ENCODE data around the gene TNNT1.

Gene TNNT1

GRCh38 chr19:55174425-55175116, 25.6 kb upstream of the TNNT1 start:
- TF ChIP-seq ZC3H10 (CRISPR knock-in tag; IDR thresholded peaks at IDR 0.05) (no peak), CREB5 (CRISPR knock-in tag; IDR thresholded peaks at IDR 0.05; ENCODE audit: low read depth) (no peak), SNAI2 (CRISPR knock-in tag; IDR thresholded peaks at IDR 0.05) (no peak), BACH2 (CRISPR knock-in tag; IDR thresholded peaks at IDR 0.05; ENCODE audit: borderline replicate concordance) (no peak), ZNF70 (CRISPR knock-in tag; IDR thresholded peaks at IDR 0.05) (no peak), ESRRG (CRISPR knock-in tag; IDR thresholded peaks at IDR 0.05) (no peak), ZNF565 (CRISPR knock-in tag; conservative IDR thresholded peaks at IDR 0.05; ENCODE audit: low read depth) (no peak), GLIS3 (CRISPR knock-in tag; IDR thresholded peaks at IDR 0.05) (no peak), ZNF8 (CRISPR knock-in tag; IDR thresholded peaks at IDR 0.05) (no peak), TOX (CRISPR knock-in tag; IDR thresholded peaks at IDR 0.05; ENCODE audit: borderline replicate concordance) (no peak), ISL1 (CRISPR knock-in tag; IDR thresholded peaks at IDR 0.05) (no peak), CSDC2 (CRISPR knock-in tag; IDR thresholded peaks at IDR 0.05) (no peak), PPARA (CRISPR knock-in tag; IDR thresholded peaks at IDR 0.05; ENCODE audit: borderline replicate concordance) (no peak), OSR1 (CRISPR knock-in tag; IDR thresholded peaks at IDR 0.05) (no peak), ZFP3 (CRISPR knock-in tag; IDR thresholded peaks at IDR 0.05) (no peak), TCF4 (CRISPR knock-in tag; IDR thresholded peaks at IDR 0.05; ENCODE audit: borderline replicate concordance) (no peak), ARNTL (CRISPR knock-in tag; IDR thresholded peaks at IDR 0.05; ENCODE audit: borderline replicate concordance, low read depth) (no peak)
- TF ChIP-seq, protein P1, sequence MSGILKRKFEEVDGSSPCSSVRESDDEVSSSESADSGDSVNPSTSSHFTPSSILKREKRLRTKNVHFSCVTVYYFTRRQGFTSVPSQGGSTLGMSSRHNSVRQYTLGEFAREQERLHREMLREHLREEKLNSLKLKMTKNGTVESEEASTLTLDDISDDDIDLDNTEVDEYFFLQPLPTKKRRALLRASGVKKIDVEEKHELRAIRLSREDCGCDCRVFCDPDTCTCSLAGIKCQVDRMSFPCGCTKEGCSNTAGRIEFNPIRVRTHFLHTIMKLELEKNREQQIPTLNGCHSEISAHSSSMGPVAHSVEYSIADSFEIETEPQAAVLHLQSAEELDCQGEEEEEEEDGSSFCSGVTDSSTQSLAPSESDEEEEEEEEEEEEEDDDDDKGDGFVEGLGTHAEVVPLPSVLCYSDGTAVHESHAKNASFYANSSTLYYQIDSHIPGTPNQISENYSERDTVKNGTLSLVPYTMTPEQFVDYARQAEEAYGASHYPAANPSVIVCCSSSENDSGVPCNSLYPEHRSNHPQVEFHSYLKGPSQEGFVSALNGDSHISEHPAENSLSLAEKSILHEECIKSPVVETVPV (CRISPR knock-in tag; IDR thresholded peaks at IDR 0.05) = no peak
- TF ChIP-seq, protein P2, sequence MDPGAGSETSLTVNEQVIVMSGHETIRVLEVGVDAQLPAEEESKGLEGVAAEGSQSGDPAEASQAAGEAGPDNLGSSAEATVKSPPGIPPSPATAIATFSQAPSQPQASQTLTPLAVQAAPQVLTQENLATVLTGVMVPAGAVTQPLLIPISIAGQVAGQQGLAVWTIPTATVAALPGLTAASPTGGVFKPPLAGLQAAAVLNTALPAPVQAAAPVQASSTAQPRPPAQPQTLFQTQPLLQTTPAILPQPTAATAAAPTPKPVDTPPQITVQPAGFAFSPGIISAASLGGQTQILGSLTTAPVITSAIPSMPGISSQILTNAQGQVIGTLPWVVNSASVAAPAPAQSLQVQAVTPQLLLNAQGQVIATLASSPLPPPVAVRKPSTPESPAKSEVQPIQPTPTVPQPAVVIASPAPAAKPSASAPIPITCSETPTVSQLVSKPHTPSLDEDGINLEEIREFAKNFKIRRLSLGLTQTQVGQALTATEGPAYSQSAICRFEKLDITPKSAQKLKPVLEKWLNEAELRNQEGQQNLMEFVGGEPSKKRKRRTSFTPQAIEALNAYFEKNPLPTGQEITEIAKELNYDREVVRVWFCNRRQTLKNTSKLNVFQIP (CRISPR knock-in tag; IDR thresholded peaks at IDR 0.05; ENCODE audit: borderline replicate concordance, low read depth) = no peak
- TF ChIP-seq, protein P3, sequence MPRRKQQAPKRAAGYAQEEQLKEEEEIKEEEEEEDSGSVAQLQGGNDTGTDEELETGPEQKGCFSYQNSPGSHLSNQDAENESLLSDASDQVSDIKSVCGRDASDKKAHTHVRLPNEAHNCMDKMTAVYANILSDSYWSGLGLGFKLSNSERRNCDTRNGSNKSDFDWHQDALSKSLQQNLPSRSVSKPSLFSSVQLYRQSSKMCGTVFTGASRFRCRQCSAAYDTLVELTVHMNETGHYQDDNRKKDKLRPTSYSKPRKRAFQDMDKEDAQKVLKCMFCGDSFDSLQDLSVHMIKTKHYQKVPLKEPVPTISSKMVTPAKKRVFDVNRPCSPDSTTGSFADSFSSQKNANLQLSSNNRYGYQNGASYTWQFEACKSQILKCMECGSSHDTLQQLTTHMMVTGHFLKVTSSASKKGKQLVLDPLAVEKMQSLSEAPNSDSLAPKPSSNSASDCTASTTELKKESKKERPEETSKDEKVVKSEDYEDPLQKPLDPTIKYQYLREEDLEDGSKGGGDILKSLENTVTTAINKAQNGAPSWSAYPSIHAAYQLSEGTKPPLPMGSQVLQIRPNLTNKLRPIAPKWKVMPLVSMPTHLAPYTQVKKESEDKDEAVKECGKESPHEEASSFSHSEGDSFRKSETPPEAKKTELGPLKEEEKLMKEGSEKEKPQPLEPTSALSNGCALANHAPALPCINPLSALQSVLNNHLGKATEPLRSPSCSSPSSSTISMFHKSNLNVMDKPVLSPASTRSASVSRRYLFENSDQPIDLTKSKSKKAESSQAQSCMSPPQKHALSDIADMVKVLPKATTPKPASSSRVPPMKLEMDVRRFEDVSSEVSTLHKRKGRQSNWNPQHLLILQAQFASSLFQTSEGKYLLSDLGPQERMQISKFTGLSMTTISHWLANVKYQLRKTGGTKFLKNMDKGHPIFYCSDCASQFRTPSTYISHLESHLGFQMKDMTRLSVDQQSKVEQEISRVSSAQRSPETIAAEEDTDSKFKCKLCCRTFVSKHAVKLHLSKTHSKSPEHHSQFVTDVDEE (CRISPR knock-in tag; IDR thresholded peaks at IDR 0.05) = no peak

DNA sequence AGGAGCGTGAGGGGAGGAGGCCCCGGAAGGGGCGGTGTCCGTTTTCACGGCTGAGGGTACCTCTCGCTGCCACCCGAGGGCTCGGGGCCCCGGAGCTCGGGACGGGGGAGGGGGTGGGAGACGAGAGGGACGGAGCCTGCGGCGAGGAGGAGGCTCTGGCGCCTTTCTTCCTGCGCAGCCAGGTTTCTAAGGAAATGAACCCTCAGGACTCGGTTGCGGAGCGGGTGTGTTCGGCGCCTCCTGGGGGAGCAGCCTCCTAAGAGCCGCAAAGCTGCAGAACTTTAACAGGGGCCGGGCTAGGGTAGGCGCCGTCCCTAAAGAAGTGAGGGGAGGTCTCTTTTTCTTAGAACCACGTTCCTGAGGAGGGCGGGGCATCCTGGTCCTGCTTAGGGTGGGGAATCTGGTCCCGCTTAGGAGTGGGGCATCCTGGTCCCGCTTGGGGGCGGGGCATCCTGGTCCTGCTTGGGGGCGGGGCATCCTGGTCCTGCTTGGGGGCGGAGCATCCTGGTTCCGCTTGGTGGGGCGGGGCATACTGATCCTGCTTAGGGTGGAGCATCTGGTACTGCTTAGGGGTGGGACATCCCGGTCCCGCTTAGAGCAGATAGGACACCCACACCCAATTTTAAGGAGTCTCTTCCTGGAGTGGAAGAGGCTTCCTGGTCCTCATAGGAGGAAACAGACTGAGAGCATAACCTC, 24.9 kb upstream of the TNNT1 start:
- ATAC-seq = no peak
- TF ChIP-seq, protein P4, sequence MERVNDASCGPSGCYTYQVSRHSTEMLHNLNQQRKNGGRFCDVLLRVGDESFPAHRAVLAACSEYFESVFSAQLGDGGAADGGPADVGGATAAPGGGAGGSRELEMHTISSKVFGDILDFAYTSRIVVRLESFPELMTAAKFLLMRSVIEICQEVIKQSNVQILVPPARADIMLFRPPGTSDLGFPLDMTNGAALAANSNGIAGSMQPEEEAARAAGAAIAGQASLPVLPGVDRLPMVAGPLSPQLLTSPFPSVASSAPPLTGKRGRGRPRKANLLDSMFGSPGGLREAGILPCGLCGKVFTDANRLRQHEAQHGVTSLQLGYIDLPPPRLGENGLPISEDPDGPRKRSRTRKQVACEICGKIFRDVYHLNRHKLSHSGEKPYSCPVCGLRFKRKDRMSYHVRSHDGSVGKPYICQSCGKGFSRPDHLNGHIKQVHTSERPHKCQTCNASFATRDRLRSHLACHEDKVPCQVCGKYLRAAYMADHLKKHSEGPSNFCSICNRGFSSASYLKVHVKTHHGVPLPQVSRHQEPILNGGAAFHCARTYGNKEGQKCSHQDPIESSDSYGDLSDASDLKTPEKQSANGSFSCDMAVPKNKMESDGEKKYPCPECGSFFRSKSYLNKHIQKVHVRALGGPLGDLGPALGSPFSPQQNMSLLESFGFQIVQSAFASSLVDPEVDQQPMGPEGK (CRISPR knock-in tag; IDR thresholded peaks at IDR 0.05; ENCODE audit: borderline replicate concordance) = no peak
- TF ChIP-seq RARB (CRISPR knock-in tag; IDR thresholded peaks at IDR 0.05) = no peak
- no peak for TF ChIP-seq CREB5 (CRISPR knock-in tag; IDR thresholded peaks at IDR 0.05; ENCODE audit: low read depth)
- TF ChIP-seq, protein P1 (CRISPR knock-in tag; IDR thresholded peaks at IDR 0.05) = no peak
- TF ChIP-seq ZFP30 (CRISPR knock-in tag; IDR thresholded peaks at IDR 0.05) = no peak
- TF ChIP-seq BACH2 (CRISPR knock-in tag; IDR thresholded peaks at IDR 0.05; ENCODE audit: borderline replicate concordance) = no peak
- TF ChIP-seq, protein P3 (CRISPR knock-in tag; IDR thresholded peaks at IDR 0.05) = no peak
- TF ChIP-seq ZNF8 (CRISPR knock-in tag; IDR thresholded peaks at IDR 0.05) = no peak
- TF ChIP-seq ISL1 (CRISPR knock-in tag; IDR thresholded peaks at IDR 0.05) = no peak
- TF ChIP-seq OSR1 (CRISPR knock-in tag; IDR thresholded peaks at IDR 0.05) = no peak
- no peak for TF ChIP-seq GLIS3 (CRISPR knock-in tag; IDR thresholded peaks at IDR 0.05)
- TF ChIP-seq CSDC2 (CRISPR knock-in tag; IDR thresholded peaks at IDR 0.05) = no peak
- TF ChIP-seq ZFP3 (CRISPR knock-in tag; IDR thresholded peaks at IDR 0.05) = no peak

More at GRCh38 chr19:55174425-55175116, 25.6 kb upstream of the TNNT1 start:
- ATAC-seq = no peak

Data from SK-N-SH treated with all-trans-retinoic acid at 6 μM for 48 hours (cell line).